Activated CD4-positive, CD25-positive, alpha-beta regulatory T cell treated with anti-CD3 and anti-CD28 coated beads, Interleukin-2, amount 50 U/mL, for 24 hours (primary cell): Measurements from ENCODE around the gene TFAP2E.

Experiments
- ATAC-seq, 2 donors: fragments of 150-1000 bp; cut with Tn5 transposase; one replicate each; pipeline ENCODE4 v1.10.0; 2021; ENCODE audit warnings: mild to moderate bottlenecking in 1 of 2, moderate library complexity in 1 of 2

Gene TFAP2E

DNA sequence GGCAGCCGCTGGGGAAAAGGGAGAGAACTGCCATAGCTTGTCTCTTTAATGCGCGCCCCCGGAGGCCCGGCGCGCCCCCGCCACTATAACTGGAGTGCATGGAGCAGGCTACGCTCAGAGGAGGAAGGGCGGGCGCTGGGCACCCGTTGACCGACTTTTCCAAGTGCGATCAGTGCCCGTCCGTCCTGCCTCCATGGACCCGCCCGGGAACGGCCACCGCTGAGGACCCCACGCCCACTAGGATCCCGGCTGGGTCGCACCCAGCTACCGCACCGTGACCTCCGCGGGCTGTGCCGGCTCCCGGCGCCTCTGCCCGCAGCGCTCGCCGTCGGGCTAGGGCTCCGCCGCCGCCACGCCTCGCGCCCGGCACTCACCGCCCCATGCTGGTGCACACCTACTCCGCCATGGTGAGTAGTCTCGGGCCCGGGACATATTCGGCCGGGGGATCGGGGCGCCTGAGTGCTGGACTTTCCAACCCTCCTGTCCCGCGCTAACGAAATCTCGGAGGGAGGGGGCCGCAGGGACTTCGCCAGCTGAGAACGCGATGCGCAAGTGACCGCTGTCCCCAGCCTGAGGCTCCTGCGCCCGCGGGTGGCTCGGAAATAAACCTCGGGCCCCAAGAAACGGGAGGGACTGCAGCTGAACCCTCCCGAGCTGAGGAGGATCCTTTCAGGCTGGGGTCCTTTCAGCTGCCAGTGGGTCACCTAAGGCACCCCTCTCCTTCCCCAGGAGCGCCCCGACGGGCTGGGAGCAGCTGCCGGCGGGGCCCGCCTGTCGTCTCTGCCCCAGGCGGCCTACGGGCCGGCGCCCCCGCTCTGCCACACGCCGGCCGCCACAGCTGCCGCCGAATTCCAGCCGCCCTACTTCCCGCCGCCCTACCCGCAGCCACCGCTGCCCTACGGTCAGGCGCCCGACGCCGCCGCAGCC, at the start of gene TFAP2E:
Gene TFAP2E, plus strand, starts transcription at position 117 of the 927 bp plus-strand sequence. Its CDS starts 264 bp downstream, at position 381.
- ATAC-seq: no peak

- no peak for ATAC-seq
These were observed 49.0 kb upstream of the TFAP2E start for GRCh38 chr1:35524106-35524505.

- ATAC-seq: no peak
These were observed 42.9 kb upstream of the TFAP2E start for GRCh38 chr1:35530168-35530567.

DNA sequence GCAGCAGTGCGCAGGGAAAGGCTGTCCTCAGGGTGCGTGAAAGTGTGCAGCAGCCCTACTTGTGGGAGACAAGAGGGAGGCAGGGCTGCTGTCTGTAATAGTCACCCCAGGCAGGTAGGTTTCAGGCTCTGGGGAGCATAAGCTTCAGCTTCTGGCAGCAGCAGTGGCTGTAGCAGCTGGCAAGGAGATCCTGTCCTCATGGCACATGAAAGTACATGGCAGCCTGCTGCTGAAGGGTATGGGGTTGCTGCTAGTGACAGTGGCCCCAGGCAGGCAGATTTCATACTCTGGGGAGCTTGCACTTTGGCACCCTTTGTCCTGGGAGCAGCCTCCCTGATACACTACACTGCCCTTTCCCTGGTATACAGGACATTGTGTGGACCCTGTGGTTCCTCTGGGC, 42.2 kb upstream of the TFAP2E start:
- no peak for ATAC-seq

DNA sequence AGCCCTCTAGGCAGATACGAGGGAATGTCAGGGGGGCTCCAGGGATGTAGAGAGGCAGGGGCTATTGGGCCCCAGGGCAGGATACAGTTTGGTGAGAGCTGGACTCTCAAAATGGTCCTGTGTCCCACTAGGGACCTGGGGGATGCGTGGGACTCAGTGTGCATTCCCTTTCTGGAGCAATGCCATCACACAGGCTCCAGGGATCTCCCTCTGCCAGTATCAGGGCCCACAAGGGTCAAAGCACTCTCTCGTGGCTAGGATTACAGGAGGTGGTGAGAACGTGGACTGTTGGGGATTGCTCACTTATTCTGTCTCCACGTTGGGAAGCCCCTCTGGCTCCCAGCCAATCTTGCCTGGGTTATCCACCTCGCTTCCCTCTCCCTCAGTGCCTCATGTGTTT, 41.7 kb upstream of the TFAP2E start:
- no peak for ATAC-seq

- no peak for ATAC-seq
These were observed 40.5 kb upstream of the TFAP2E start for GRCh38 chr1:35532497-35533223.

DNA sequence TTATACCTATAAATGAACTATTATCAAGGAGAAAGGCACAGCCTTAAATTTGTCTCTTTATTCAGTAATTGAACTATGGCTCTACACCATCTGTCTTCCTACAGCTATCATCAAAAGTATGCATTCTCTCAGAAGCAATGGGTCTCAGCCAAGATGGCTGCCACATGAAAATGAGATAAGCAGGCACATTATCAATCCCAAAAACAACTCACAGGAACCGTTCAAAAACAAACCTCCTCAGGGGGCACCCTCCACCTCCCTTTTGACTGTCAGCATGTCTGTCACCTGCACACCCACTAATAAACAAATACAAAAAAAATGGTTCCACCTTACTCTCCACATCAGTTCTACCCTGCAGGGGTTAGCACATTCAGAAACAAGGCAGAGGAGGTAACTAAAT, 39.5 kb upstream of the TFAP2E start:
- ATAC-seq: no peak

- ATAC-seq: no peak
These were observed 37.9 kb upstream of the TFAP2E start for GRCh38 chr1:35535243-35535642.

- ATAC-seq: peak; percentile 5 to 38
These were observed 36.5 kb upstream of the TFAP2E start for GRCh38 chr1:35536556-35537162.

GRCh38 chr1:35537806-35538205, 35.3 kb upstream of the TFAP2E start:
- ATAC-seq: no peak

- ATAC-seq: peak; percentile 32 to 53
These were observed 33.9 kb upstream of the TFAP2E start for GRCh38 chr1:35539073-35539823.

- ATAC-seq: peak; percentile 72 to 84
These were observed 33.3 kb upstream of the TFAP2E start for GRCh38 chr1:35539824-35540261.

GRCh38 chr1:35544976-35545375, 28.1 kb upstream of the TFAP2E start:
- peak; percentile 72 to 73 for ATAC-seq

DNA sequence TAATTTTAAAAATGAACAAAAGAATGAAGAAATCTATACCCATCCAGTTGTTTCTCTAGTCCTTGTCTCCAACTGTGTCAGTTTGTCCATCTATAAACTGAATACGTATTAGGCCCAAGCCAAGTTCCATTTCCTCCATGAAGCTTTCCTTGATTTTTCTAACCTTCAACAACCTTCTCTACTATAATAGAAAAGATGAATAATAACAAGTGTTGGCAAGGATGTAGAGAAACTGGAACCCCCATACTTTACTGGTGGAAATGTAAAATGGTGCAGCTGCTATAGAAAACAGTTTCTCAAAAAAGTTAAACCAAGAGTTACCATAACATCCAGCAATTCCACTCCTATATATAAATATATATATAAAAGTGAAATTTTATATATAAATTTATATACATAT, 26.5 kb upstream of the TFAP2E start:
- ATAC-seq: no peak

GRCh38 chr1:35553851-35554250, 19.3 kb upstream of the TFAP2E start:
- ATAC-seq: no peak

GRCh38 chr1:35554266-35555211, 18.6 kb upstream of the TFAP2E start:
- no peak for ATAC-seq

GRCh38 chr1:35555212-35555584, 17.9 kb upstream of the TFAP2E start:
- ATAC-seq: no peak

GRCh38 chr1:35555601-35556477, 17.3 kb upstream of the TFAP2E start:
- ATAC-seq: peak; percentile 22 to 48

- no peak for ATAC-seq
These were observed 16.5 kb upstream of the TFAP2E start for GRCh38 chr1:35556484-35557117.

GRCh38 chr1:35557118-35557610, 15.9 kb upstream of the TFAP2E start, which contains the start of gene KIAA0319L:
KIAA0319L (minus strand) TSS chr1:35557403; CDS start chr1:35554491, 2,912 bp downstream.
- peak; percentile 66 to 74 for ATAC-seq
